HG02588 (cell line): Measurements from ENCODE around the gene ADAMTS15.
A peak's percentile ranks its signal among the peaks of the same experiment; 100 is the strongest.
"Not testable (repeated sequence)": the region's sequence is repeated elsewhere in the genome, so short reads cannot be mapped to it uniquely, and the experiment has no call there.

Experiments used
- ATAC-seq: cut with Tn5 transposase; IDR thresholded peaks from one replicate; pipeline ENCODE4 v1.9.1; 2021; ENCODE audit warnings: mild to moderate bottlenecking, moderate library complexity; ENCODE audit not compliant: unreplicated experiment

Gene ADAMTS15

GRCh38 chr11:130434521-130435223 is 13.8 kb upstream of the ADAMTS15 start:
- ATAC-seq, result peak; percentile 83

- ATAC-seq, result no peak
Measured at GRCh38 chr11:130435671-130436070, 12.8 kb upstream of the ADAMTS15 start.

- no peak for ATAC-seq
Measured at GRCh38 chr11:130436171-130436570, 12.3 kb upstream of the ADAMTS15 start.

- ATAC-seq, result no peak
Measured at GRCh38 chr11:130437848-130438247, 10.6 kb upstream of the ADAMTS15 start.

- not testable (repeated sequence) for ATAC-seq
Measured at GRCh38 chr11:130438401-130439159, 9.9 kb upstream of the ADAMTS15 start.

GRCh38 chr11:130439160-130439519 is 9.3 kb upstream of the ADAMTS15 start:
- ATAC-seq, result no peak

GRCh38 chr11:130439876-130440275 is 8.6 kb upstream of the ADAMTS15 start:
- ATAC-seq, result no peak

- no peak for ATAC-seq
Measured at GRCh38 chr11:130441719-130442118, 6.7 kb upstream of the ADAMTS15 start.

GRCh38 chr11:130442737-130443136 is 5.7 kb upstream of the ADAMTS15 start:
- ATAC-seq, result no peak

GRCh38 chr11:130445788-130446187 is 2.7 kb upstream of the ADAMTS15 start:
- ATAC-seq, result no peak

GRCh38 chr11:130448039-130448415 is 418 bp upstream of the ADAMTS15 start:
- ATAC-seq, result no peak

- ATAC-seq, result no peak
Measured at GRCh38 chr11:130449310-130449990, 1.0 kb downstream of the ADAMTS15 start.

GRCh38 chr11:130449996-130450769 is 1.7 kb downstream of the ADAMTS15 start:
- no peak for ATAC-seq

GRCh38 chr11:130451231-130452019 is 3.0 kb downstream of the ADAMTS15 start:
- ATAC-seq, result no peak

- no peak for ATAC-seq
Measured at GRCh38 chr11:130452176-130452575, 3.7 kb downstream of the ADAMTS15 start.

GRCh38 chr11:130452940-130453339 is 4.5 kb downstream of the ADAMTS15 start:
- no peak for ATAC-seq

GRCh38 chr11:130454491-130455252 is 6.2 kb downstream of the ADAMTS15 start:
- ATAC-seq, result no peak

- ATAC-seq, result no peak
Measured at GRCh38 chr11:130455483-130456127, 7.2 kb downstream of the ADAMTS15 start.

- no peak for ATAC-seq
Measured at GRCh38 chr11:130456286-130456685, 7.8 kb downstream of the ADAMTS15 start.
